HG02623 (cell line): ENCODE data around the gene BBS12.
A peak's percentile ranks its signal among the peaks of the same experiment; 100 is the strongest.

Source experiments
- ATAC-seq: cut with Tn5 transposase; IDR thresholded peaks from one replicate; pipeline ENCODE4 v1.9.1; 2021; ENCODE audit warnings: moderate library complexity; ENCODE audit not compliant: unreplicated experiment

Gene BBS12

DNA sequence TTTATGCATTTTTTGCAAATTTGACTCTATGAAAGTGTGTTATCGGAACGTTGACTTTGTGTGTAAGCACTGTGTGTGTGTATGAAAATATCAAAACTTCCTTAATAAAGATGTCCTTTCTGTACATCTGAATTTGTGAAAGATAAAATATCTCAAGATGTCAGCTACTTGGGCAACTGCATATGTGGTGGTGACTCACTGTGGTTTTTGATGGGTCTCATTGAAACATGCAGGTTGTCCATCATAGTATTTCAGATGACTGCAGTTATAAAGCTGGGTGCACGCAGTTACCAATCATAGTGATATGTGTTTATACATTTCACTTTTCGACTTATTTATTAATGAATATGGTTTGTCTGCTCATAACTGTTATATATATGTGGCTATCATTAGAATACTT, 19.7 kb upstream of the BBS12 start:
- ATAC-seq, result no peak

DNA sequence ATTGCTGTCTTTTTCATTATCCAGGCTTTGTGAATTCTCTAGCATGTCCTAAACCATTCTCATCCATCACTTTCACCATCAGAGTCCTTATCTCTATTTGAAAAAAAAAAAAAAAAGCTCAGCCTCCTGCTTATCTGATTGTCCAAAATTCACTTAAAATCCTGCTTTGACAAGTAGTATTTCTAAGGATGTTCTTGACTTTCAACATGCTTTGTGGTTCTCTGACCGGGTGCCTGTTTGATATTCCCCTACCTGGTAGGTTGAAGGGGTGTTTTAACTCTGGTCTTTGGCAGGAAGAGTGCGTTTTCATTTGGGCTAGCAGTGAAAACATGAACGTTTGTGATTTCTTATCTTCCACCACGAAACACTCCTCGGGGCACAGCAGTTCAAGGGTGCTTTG, 17.3 kb upstream of the BBS12 start:
- no peak for ATAC-seq

DNA sequence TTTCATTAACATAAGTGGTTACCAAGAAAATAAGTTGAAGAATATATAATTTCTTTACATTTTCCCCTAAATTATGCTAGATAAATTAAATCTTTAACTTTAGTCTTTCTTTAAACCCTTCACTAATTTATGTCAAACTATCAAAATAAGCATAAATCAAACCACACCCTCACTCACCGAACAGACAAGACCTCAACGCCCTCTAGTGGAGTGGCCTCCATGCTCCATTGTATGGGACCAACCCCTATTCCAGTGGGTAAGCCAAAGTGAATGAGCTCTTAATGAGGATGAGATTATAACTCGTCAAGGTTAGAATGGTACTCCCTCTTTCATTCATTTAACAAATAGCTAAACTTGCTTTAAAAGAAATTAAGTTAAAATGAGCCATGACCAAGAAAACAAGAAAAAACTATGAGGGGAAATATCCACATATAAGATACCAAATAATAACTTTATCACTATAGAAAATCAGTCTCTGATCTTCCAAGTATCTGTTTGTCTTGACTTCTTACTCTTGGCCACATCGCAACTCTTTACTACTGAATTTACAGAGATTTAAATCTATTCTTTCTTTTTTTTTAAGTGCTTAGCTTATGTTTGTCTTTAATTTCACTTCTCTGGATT, 15.6 kb upstream of the BBS12 start:
- ATAC-seq, result peak; percentile 88

DNA sequence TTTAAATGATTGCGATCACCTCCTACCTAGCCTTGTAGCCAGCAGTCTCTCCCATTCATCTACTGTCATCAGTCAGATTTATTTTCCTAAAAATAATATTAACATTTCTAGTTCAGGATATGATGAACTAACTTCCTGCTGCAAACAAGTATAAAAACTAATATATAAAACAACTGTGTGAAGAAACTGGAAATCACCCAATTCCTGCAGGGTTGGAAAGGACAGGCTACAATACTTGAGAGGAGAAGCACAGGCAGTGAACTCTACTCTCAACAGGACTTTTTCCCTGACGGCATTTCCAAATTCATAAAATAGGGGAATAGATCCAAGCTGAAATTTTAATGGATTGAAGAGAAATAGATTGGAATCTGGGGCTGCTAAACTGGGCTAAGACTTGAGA, 14.2 kb upstream of the BBS12 start:
- ATAC-seq, result no peak

DNA sequence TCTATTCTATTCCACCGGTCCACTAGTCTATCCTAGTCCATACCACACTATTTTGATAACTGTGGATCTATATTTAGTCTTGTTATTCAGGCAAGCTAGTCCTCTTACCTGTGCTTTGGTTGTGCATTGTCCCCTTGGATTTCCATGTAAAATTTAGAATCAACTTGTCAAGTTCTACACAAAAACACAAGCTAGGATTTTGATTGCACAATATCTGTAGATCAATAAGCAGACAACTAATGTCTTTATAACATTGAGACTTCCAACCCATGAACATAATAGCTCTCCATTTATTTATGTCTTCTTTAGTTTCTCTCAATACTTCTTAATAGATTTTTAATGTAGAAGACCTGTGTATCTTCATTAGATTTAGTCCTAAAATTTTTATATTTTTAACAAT, 10.2 kb upstream of the BBS12 start:
- no peak for ATAC-seq

DNA sequence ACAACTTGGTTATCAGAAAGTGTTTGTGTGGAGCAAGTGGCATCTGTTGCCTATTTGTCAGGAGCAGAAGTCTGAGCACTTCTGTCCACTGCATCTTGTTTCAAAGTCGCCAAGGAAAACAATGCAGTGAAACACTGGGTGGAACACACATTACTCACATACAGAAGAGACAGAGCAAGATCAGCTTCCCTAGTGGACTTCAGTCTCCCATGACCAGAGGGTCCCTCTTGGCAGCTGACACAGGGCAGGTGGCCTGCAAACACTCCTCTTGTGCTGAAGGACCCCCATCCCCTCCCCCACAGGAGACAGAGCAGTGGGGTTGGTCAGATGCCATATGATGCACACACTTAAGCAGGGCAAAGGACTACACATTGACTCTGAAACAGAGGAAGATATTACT, 3.6 kb upstream of the BBS12 start:
- ATAC-seq, result no peak

DNA sequence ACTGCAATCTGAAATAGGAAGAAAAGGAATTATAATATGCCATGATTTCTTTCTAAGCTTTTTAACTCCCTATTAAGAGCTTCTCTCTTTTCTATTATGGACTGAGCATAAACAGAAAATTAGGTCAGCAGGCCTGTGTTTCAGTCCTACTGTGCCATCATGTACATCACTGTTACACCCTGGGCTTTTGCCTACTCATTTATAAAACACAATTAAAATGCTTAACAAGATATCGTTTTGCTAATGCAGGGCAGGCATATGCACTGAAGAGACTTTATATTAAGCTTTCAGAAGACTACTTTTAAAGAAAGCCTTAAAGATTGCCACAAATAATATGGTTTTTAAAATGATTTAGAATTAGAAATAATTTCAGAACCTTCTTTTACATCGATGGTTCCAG, 828 bp upstream of the BBS12 start:
- no peak for ATAC-seq

DNA sequence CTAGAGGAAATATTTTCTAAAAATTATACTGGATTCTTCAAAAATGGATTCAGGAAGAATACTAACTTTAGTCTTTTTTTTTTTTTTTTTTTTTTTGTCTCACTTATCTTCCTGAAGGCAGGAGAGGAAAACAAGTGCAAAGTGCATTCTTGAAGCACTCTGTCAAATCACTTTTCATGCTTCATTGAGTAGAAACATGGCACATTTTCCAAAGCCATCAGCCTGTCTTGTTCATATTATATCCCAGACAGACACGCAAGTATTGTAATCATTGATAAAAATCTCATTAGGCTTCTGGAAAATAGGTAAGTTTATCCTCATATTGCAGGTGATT, 1.2 kb downstream of the BBS12 start:
- no peak for ATAC-seq

DNA sequence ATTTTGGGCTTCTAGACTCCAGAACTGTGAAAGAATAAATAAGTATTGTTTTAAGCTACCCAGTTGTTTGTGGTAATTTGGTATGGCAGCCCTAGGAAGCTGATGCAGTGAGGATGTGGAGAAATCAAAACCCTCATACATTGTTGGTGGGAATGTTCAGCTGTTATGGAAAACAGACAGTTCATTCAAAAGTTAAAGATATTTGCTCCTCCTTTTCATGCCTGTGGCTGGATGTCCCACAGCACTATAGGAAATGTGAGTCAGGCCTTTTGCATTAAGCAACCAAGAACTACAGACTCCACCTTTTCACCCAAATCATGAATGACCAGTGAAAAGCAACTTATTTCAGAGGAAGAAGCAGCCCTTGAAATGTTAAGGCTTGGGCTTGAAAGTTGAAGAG, 6.7 kb downstream of the BBS12 start:
- no peak for ATAC-seq

DNA sequence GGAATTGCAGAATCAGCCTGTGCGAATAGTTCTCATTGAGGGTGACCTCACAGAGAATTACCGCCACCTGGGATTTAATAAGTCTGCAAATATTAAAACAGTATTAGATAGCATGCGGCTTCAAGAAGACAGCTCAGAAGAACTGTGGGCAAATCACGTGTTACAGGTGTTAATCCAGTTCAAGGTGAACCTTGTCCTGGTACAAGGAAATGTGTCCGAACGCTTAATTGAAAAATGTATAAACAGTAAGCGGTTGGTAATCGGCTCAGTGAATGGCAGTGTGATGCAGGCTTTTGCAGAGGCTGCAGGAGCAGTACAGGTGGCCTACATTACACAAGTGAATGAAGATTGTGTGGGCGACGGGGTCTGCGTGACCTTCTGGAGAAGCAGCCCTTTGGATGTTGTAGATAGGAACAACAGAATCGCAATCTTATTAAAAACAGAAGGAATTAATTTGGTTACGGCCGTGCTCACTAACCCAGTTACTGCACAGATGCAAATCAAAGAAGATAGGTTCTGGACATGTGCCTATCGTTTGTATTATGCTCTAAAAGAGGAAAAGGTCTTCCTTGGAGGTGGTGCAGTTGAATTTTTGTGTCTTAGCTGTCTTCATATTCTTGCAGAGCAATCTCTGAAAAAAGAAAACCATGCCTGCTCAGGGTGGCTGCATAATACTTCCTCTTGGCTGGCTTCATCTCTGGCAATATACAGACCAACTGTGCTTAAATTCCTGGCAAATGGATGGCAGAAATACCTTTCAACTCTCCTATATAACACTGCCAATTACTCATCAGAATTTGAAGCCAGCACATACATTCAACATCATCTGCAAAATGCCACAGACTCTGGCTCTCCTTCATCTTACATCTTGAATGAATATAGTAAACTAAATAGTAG, 10.7 kb downstream of the BBS12 start:
- ATAC-seq, result no peak

DNA sequence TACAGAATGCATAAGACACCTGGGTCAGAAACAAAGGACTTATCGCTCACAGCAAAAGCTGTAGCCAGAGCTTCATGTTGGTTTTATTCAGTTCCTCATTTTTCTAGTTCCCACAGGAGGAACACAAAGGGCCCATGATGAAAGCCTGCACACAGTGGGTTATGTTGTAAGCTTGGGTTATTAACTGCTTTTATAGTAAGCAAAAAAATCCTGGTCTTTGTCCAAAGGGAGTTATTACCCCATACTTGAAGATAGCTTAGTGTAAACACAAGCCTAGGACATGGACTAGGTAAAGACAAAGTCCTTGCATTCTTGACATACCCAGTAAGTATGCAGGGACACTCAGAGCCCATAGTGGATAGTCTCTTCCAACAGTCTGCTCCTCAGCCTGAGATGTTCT, 11.7 kb downstream of the BBS12 start:
- ATAC-seq, result no peak

DNA sequence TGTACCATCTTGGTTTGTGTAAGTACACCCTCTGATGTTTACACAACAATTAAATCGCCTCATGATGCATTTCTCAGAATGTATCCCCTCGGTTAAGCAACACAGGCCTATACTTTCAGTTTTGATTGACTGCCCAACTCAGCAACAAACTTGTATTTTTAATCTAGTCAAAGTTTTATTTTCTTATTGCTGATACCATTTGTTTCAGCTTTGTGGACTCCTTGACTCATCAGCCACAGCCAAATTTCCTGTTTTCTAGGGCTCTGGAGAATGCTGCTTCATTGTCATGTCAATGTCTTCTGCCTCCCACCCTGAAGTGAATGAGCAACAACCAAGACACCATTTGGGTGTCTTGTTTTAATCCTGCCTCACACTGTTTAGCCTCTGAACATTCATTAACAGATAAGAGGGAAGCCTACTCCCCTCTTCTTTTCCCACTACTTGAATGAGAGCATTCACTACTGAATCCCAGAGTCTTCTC, 14.0 kb downstream of the BBS12 start:
- ATAC-seq, result no peak

DNA sequence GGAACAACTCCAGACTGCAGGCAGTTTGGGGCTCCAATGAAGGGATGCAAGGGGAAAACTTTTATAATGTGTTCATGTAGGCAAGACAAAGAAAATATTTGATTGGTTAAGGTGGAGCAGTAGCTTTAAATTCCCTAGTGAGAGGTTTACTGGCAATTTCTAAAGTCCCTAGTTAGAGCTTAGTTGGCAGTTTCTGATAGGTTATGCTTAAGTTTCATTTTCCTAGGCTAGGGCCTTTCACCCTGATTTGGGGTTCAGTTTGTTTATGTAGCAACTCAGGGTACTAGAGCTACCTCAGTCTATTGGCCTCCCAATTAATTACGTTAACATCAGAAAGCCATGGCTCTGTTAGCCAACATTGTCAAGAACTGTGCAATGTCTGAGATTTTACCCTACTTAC, 14.6 kb downstream of the BBS12 start:
- ATAC-seq, result no peak

DNA sequence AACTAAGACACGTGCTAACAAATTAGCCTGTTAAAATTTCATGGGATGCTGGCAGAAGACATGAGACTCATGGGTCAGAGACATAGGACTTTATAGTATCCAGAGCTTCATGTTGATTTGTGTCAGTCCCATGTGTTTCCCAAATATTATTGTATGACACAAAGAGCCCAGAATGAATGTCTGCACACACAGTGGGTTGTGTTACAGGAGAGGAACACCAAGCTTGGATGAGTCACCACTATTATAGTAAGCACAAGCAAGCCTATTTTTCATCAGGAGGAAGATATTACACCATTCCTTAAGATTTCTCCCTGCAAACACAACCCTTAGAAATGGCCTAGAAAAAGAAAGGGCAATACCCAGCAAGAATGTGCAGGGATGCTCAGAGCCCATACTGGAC, 15.4 kb downstream of the BBS12 start:
- ATAC-seq, result no peak

DNA sequence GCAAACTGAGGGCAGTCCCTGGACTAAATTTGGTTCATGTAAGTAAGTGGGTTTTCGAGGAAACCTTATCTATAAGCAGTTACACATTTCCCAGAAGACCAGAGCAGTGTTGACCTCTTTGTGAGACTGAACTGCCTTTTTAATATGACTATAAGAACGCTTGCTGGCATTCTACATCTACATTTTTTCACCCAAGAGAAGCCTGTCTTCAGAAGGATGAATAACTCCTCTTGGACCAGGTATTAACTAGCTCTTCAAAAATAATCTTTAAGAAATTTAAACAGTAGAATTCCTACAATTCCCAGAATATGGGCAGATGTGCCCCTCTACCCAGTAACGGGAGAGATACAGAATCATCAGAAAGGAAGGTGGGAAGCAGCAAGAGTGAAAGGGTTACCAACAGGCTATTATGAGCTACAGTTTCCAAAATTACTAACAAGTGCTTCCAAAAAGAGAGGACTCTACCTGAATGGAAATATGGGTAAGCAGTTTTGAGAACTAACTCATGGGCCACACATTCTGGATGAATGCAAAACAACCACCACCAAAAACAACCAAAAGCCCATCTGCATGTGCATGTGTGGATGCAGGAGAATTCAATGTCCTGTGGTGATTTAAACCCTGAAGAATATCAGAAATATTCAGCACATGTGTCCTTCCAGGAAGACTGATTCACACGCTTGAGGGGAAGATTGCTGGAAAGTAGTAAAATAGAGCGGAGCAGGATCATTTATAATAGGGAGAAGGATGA, 17.4 kb downstream of the BBS12 start:
- ATAC-seq, result no peak

DNA sequence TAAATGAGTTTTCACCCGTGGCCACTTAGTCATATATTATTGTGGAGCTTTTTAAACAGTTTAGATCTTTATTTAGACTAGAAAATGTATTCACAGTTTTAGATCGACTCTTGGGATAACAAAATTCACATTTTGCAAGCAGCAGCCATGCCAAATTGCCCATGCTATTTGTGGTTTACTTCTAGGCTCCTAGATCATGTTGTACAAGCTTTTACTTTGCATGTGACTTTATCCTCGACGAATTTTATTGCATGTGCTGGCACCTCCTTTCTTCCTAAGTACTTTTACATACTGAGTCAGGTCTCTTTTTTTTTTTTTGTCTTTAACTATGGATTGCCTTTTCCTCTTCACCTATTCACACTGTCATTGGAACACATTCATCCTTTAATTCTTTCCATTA, 23.2 kb downstream of the BBS12 start:
- ATAC-seq, result no peak

DNA sequence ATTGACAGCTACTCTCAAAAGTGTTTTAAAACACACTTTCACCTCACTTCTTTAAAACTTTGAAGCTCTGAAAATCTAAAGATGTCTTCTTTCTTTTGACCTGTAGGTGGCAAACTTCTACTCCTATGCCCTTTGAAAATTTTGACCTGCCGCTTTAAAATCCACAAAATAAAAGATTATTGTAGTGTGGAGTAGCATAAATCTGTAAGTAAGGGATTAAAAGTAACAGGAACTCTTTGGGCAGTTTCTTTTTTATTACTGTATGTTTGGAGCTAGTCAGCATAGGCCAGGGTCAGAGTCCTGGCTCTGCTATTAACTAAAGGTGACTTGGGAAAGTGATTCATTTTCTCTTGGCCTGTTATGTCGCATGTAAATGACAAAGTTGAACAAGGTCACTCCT, 25.5 kb downstream of the BBS12 start:
- no peak for ATAC-seq

DNA sequence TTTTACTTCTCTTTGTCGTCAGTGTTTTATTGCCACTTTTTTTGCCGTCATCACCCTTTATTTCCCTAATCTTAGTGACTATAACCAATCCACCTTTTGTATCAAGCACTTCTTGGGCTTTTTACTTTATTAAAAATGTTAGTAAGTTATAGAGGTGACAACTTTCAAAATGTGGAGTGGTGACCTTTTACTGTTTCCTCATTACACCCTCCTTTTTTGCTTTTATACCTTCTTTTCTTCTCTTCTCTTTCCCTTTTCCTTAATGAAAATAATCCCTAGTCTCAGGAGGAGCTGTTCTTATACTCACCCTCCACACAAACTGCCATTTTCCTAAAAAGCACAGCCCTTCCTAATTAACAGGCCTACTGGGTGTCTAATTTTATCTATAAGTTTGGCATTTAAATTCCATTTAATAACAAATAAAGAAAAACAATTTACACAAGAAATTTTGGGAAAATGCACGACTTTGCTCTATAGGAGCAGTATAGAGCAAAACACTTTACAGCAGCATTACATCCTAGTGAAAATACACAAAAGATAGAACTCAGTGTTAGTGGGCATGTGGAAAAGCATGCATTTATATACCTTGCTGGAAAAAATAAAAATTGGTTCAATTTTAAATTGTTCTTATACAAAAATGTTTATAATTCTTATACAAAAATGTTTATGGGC, 27.3 kb downstream of the BBS12 start:
- no peak for ATAC-seq

DNA sequence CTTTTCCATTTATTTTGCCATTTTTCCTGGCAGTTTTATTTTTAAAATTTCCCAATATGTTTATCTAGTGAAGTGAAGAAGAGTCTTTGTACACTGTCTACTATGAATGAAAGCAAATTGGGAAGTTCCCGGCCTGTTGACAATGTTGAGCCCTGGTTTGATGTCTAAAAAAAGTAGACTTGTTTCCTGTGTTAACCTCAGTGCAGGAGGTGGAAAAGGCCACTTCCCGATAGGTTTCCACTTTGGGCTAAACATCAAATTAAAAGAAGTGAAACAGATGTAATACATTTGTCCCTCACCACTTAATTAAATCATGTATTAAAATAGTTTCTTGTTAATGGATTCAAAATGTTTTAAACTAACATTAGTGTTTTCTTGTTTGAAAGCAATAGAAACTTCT, 30.0 kb downstream of the BBS12 start:
- ATAC-seq, result no peak

DNA sequence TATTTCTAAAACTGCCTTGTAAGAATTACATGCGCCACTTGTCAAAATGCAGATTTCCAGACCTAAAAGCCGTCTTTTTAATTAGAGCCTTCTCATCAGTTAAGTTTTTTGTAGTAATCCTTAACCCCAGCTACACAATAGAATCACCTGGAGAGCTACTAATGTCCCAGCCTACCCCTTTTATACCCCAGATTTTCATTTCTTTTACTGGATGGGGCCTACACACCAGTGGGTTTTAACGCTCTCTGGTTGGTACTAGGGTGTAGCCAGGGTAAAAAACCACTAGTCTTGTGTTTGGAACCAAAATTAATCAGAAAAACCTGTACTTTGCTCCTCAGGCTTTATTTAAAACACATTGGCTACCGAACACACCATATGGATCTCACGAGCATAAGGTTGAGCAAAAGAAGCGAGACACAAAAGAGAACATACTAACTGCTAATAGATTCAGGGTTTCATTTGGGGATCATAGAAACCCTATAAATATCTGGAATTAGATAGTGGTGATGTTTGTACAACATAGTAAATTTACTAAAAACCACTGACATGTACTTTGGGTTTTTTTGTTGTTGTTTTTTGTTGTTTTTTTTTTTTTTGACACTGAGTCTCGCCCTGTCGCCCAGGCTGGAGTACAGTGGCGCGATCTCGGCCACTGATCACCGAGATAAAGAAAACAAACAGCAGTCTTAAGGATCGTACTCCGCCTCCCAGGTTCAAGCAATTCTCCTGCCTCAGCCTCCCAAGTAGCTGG, 30.6 kb downstream of the BBS12 start:
- ATAC-seq, result no peak
